ENCODE data around the gene ALDH3B1. TPM values are rescaled to one million over a fixed set of nuclear protein-coding genes. Genes with fewer than 3 reads are reported as not detected.
"Not testable (repeated sequence)": the region's sequence is repeated elsewhere in the genome, so short reads cannot be mapped to it uniquely, and the experiment has no call there.

Gene ALDH3B1
- total RNA-seq, 4 donors from 2014 or later = 5.4 to 11.6 (median 6.4) TPM

GRCh38 chr11:67983951-67984350 lies 26.2 kb upstream of the ALDH3B1 start:
- DNase-seq (ENCODE audit: low spot score in 2 of 2) = no peak
- 82% methylated on average over 25 to 26 of the region's 29 CpGs for WGBS, 2 donors
- H3K4me3 ChIP-seq (ENCODE audit: low read depth, poor library complexity, severe bottlenecking) = no peak overlapping the region
- intact Hi-C loops (cut with DNase I; ENCODE audit: low total_unique reads) = no loop called here
- TF ChIP-seq POLR2A (IDR thresholded peaks at IDR 0.05) (no peak), CTCF (IDR thresholded peaks at IDR 0.05) (no peak)

DNA sequence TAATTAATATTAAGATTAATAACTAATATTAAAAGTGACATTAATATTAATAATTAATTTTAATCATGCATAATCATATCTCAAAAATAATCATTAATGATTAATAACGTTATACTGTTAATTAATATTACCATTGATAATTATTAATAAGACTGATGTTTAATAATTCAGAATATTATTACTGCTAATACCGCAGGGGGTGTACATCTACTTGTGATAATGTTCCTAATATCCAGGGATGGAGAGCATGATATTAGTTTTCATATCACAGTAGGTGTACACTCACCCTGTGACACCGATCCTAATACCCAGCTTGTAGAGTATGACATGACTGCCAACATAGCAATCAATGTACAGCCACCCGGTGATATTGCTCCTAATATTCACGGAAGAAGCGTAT lies 24.8 kb upstream of the ALDH3B1 start:
- WGBS, 2 donors = 80 to 86% methylated on average over 6 of the region's 6 CpGs
- intact Hi-C loops (cut with DNase I; ENCODE audit: low total_unique reads); DNase-seq (ENCODE audit: low spot score in 2 of 2); H3K4me3 ChIP-seq (ENCODE audit: low read depth, poor library complexity, severe bottlenecking): not testable (repeated sequence)

DNA sequence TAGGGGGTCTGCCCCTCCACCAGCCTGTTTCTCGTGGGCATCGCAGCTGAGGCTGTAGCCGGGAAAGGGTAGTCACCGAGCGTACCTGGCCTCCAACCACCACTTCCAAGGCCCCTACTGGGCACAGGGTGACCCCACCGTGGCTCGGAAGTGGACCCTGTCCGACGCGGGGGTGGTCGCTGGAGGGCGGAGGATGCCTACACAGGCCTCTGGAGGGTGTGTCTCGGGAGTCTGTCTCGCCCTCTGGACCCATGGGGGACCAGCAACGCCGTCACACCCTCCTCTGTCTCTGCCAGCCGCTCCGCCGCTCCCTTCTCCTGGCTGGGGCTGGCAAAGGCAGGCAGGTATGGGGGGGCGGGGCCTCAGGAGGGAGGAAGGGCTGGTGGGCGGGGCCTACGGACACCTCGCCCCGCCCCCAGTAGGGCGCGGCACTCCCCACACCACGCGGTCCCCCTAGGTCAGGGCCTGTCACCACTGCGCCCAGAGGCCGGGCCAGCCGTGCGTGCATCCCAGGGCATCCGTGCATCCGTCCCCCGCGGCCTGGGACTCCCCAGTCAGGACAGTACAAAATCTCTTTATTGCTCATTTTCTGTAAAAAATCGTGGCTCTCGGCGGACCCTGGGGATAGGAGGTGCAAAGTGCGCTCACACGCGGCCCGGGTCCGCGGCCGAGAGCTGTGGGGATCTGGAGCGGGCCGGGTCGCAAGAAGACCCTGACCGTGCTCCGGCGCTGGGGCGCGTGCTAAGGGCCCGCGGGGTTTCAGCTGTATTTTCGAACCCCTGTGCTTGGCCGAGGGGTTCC lies 19.4 kb upstream of the ALDH3B1 start:
- H3K4me3 ChIP-seq (ENCODE audit: low read depth, poor library complexity, severe bottlenecking); intact Hi-C loops (cut with DNase I; ENCODE audit: low total_unique reads): not testable (repeated sequence)
- peak in 1 of 2 donors; percentile 76 for DNase-seq (ENCODE audit: low spot score in 2 of 2)
- 9 to 28% methylated on average over 33 to 34 of the region's 58 CpGs for WGBS, 2 donors

GRCh38 chr11:67991347-67992121 lies 18.6 kb upstream of the ALDH3B1 start:
- H3K4me3 ChIP-seq (ENCODE audit: low read depth, poor library complexity, severe bottlenecking); intact Hi-C loops (cut with DNase I; ENCODE audit: low total_unique reads): not testable (repeated sequence)
- peak in 1 of 2 donors; percentile 89 for DNase-seq (ENCODE audit: low spot score in 2 of 2)
- WGBS, 2 donors = 20 to 38% methylated on average over 21 to 48 of the region's 70 CpGs

DNA sequence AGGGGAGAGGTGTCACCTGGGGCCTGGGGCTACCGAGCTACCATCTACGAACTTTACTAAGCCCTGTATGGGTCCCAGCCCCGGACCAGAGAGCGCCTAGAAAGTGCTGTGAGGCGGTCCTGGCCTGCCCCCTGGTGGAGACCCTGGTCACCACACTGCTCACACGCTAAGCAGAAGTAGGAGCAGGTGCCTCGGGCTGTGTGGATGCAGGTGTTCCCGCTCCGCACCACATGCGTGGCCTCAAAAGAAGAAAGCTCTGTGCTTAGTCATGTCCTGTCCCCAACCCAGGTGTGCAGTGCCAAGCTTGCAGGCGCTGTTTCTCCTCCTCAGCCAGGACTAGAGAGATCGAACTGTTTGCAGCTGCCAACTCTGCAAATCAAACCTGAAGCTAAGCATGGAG lies 16.3 kb upstream of the ALDH3B1 start:
- intact Hi-C loops (cut with DNase I; ENCODE audit: low total_unique reads); H3K4me3 ChIP-seq (ENCODE audit: low read depth, poor library complexity, severe bottlenecking): not testable (repeated sequence)
- WGBS, 2 donors = 29 to 34% methylated on average over 9 to 10 of the region's 12 CpGs
- TF ChIP-seq CTCF (IDR thresholded peaks at IDR 0.05) = peak in 1 of 3 donors; percentile 49
- DNase-seq (ENCODE audit: low spot score in 2 of 2) = peak in 1 of 2 donors; percentile 88

- intact Hi-C loops (cut with DNase I; ENCODE audit: low total_unique reads); H3K4me3 ChIP-seq (ENCODE audit: low read depth, poor library complexity, severe bottlenecking): not testable (repeated sequence)
- peak in 1 of 2 donors; percentile 79 for DNase-seq (ENCODE audit: low spot score in 2 of 2)
- 83 to 87% methylated on average over 5 of the region's 5 CpGs for WGBS, 2 donors
These were observed 15.7 kb upstream of the ALDH3B1 start for GRCh38 chr11:67994387-67994786.

DNA sequence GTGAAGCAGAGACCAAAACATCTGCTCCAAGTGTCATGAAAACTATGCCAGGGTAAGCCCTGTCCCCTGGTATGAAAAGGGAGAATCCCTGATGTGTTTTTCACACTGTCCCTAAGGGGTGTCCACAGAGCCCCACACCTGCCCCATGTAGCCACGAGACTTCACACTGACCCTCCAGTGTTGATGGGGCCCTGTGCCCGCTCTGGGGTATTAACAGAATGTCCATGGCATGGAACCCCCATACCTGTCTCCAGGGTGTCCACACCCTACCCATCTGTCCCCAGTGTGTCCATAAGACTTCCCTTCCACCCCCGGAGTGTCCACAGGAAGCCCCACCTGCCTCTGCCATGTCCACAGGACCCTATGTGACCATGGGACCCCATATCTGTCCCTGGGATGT lies 15.0 kb upstream of the ALDH3B1 start:
- DNase-seq (ENCODE audit: low spot score in 2 of 2); intact Hi-C loops (cut with DNase I; ENCODE audit: low total_unique reads); H3K4me3 ChIP-seq (ENCODE audit: low read depth, poor library complexity, severe bottlenecking): not testable (repeated sequence)
- 93 to 100% methylated on average over 3 of the region's 3 CpGs for WGBS, 2 donors

GRCh38 chr11:67995579-67995978 lies 14.5 kb upstream of the ALDH3B1 start:
- intact Hi-C loops (cut with DNase I; ENCODE audit: low total_unique reads); H3K4me3 ChIP-seq (ENCODE audit: low read depth, poor library complexity, severe bottlenecking); DNase-seq (ENCODE audit: low spot score in 2 of 2): not testable (repeated sequence)
- 66% methylated on average over 7 of the region's 14 CpGs; no CpG with 5 or more reads in 1 of the 2 donors for WGBS, 2 donors

DNA sequence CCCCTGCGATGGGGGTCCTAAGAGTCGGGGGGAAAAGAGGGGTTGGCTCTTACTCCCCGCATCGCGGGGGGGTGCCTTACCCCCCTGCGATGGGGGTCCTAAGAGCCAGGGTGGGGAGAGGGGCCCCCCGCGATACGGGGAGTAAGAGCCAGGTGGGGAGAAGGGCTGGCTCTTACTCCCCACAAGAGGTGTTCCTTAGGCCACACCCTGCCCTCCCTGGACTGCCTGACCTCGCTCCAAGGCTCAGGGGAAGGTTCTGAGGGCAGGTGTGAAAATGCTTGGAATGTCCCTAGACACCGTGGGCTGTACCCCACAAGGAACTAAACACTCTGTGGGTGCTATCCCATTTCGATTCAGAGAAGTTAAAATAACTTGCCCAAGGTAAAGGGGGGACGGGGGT lies 14.1 kb upstream of the ALDH3B1 start:
- DNase-seq (ENCODE audit: low spot score in 2 of 2) = no peak
- H3K4me3 ChIP-seq (ENCODE audit: low read depth, poor library complexity, severe bottlenecking) = no peak overlapping the region
- WGBS, 2 donors = 88 to 96% methylated on average over 8 to 13 of the region's 13 CpGs
- intact Hi-C loops (cut with DNase I; ENCODE audit: low total_unique reads) = no loop called here
- no peak for TF ChIP-seq POLR2A (IDR thresholded peaks at IDR 0.05)

All from lower leg skin (tissue), 4 donors.